Mesenteric fat pad (tissue), 1 donor: ENCODE data around the gene GOLGA6L25. TPM values are rescaled to one million over a fixed set of nuclear protein-coding genes. Genes with fewer than 3 reads are reported as not detected.
"Not testable (repeated sequence)": the region's sequence is repeated elsewhere in the genome, so short reads cannot be mapped to it uniquely, and the experiment has no call there.

Experiments used
- DNase-seq: peaks from one replicate; pipeline ENCODE4 v3.0.0-alpha.2; 2020; ENCODE audit warnings: low spot score
- long read RNA-seq: library from polyadenylated mRNA; unstranded; transcript quantifications from one replicate; pipeline ENCODE4 v2.0.0, GENCODE V29; 2020
- total RNA-seq: library from RNA; stranded (reverse); fragmentation: NEBNext Ultra II Directional; extraction: Animal tissue kit (Norgen Biotek cat#: 25700); gene quantifications from one replicate; pipeline ENCODE4 v1.2.1, GENCODE V29; 2021
- donor health status: DM: yes; HTN: yes; CAD: no.

GOLGA6L25 gene
- not detected for total RNA-seq
- long read RNA-seq = 0 reads

DNA sequence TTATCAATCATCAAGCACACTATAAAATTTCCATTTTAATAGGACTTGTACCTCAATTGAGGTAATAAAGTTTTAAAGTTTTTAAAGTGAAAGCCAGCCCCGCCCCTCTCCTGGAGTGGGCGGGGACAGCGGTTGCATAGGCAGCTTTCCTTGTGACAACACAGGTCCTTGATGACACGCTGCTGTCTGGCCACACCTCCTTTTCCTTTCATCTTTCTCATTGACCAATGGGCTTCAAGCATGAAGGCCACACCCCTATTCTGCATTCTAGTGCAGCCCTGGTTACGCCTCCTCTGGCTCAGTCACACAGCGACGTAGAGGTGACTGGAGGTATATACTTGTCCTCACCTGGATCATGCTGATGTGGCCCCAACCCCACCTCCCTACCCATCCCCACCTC is at the start of gene GOLGA6L25:
TSS of gene GOLGA6L25 (plus strand) at position 301 of the 400 bp plus-strand sequence. CDS start at position 362, 61 bp downstream.
- not testable (repeated sequence) for DNase-seq

- not testable (repeated sequence) for DNase-seq
Observed at GRCh38 chr15:28508217-28508889, 45.0 kb upstream of the GOLGA6L25 start.

DNA sequence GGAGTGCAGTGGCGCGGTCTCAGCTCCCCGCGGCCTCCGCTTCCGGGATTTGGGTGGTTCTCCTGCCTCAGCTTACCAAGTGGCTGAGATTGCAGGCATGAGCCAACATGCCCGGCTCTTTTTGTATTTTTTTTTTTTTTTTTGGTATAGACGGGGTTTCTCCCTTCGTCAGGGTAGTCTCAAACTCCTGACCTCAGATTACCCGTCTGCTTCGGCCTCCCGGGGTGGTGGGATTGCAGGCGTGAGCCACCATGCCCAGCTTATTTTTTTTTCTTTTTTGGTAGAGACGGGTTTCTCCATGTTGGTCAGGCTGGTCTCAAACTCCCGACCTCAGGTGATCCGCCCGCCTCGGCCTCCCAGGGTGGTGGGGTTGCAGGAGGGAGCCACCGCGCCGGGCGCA is 39.2 kb upstream of the GOLGA6L25 start:
- DNase-seq = not testable (repeated sequence)

- not testable (repeated sequence) for DNase-seq
Observed at GRCh38 chr15:28515208-28515607, 38.2 kb upstream of the GOLGA6L25 start.

- peak; percentile 80 for DNase-seq
Observed at GRCh38 chr15:28532954-28533353, 20.4 kb upstream of the GOLGA6L25 start, which contains the start of gene GOLGA8G. Gene GOLGA8G, minus strand, starts transcription at chr15:28532971. Its CDS starts 62 bp downstream, at chr15:28532909.

DNA sequence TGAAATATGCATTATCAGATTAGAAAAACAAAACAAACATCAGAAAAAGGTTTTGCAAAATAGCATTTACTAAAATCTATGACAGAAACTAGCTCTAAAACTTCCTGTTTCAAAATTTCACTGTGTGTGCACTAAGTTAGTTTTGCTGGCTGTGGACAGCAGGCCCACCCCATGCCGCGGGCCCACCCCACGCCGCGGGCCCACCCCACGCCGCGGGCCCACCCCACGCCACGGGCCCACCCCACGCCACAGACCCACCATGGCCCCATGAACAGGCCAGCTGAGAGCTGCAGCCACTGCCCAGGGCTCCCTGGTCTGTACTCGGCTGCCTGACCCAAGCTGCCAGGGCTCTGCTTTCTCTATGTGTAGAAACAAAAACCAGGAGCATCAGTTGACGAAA is 20.0 kb downstream of the GOLGA6L25 start:
- not testable (repeated sequence) for DNase-seq

DNA sequence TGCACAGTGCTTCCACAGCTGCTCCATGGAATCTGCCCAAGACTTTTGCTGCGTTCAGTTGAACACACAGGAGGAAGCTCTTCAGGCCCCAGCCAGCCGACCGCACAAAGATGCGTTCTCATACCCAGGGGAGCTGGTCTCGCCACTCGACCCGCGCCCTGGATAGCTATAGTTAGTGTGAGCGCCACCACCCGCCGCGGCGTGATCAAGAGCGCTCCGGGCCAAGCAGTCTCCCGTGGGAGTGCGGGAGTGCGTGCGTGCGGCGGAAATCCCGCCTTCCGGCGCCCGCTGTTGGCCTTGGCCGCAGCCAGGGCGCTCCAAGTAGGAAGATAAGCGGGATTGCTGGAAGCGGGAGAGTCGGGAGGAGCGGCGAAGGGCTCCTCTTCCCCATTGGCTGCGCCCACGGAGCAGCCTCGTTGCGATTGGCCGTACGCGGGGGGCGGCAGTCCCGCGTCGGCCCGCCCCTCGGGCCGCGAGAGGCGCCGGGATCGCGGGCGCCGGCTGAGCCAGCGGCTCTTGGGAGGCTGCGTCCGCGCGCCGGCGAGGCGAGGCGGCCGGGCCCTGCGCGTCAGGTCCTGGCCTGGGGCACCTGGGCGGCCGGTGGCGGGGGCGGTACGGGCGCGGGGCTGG is 35.7 kb downstream of the GOLGA6L25 start:
- not testable (repeated sequence) for DNase-seq

- DNase-seq = not testable (repeated sequence)
Observed at GRCh38 chr15:28589769-28590168, 36.4 kb downstream of the GOLGA6L25 start.

DNA sequence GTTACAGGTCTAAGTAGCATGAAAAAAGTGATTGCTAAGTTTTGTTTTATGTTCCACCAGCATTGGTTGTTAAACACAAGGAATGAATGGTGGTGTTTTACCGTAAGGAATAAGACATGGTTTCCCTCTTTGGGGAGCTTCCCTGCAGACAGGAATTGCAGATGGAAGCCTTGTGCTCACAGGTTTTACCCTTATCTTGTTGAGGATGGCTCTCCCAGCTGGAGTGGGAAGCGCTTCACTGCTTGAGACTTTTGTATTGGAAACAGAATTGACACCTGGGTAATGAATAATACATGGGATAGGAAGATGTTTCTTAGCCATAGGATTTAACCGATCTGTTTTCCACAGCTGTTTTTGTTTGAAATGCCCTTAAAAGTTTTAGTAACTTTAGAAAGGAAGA is 39.0 kb downstream of the GOLGA6L25 start:
- not testable (repeated sequence) for DNase-seq

- not testable (repeated sequence) for DNase-seq
Observed at GRCh38 chr15:28593424-28594129, 40.2 kb downstream of the GOLGA6L25 start.

DNA sequence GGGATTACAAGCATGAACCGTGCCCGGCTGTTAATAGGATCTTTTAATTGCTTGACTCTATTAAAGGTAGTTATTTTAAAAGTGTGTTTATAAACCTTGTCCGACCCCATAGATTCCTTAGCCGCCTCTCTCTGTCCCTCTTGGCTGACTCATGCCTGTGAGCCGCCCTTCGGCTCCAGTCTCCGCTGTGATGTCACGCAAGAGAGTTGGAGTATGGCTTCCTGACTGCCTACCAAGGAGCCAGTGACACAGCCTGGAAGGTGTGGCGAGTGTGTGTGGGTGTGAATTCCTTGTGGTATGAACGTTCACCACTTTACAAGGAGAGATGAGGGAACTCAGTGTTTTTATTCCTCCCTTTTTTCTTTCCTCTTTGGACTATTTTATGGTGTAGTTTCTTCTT is 44.1 kb downstream of the GOLGA6L25 start:
- DNase-seq = not testable (repeated sequence)

GRCh38 chr15:28598209-28598608 is 44.8 kb downstream of the GOLGA6L25 start:
- DNase-seq = not testable (repeated sequence)

DNA sequence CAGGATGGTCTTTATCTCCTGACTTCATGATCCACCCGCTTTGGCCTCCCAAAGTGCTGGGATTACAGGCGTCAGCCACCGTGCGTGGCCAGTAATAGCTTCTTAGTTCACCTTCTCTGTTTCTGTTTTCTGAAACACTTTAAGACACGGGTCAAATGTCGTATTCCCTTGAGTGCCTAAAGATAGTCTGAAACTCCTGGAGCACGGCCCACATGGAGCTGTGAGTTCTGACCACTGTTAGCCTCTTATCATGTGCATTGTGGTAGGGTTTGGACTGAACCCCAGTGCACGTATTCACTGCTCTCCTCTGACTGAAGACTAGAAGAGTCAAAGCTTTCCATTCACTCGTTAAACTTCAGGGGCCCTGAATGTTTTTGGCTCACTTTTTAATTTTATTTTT is 48.8 kb downstream of the GOLGA6L25 start:
- not testable (repeated sequence) for DNase-seq

Other genes with a start within 250 kb of the GOLGA6L25 start
- gene HERC2, start 231.4 kb upstream of the GOLGA6L25 start, total RNA-seq = 62.2 TPM
- gene GOLGA6L24, start 195.5 kb upstream of the GOLGA6L25 start, total RNA-seq = not detected
- not detected for gene GOLGA8F, start 174.9 kb upstream of the GOLGA6L25 start, total RNA-seq
- gene GOLGA8G, start 20.6 kb upstream of the GOLGA6L25 start, total RNA-seq = not detected
- 5.8 TPM for gene GOLGA8M, start 158.9 kb downstream of the GOLGA6L25 start, total RNA-seq